Measurements from ENCODE around the gene LYPD4.

The LYPD4 gene

GRCh38 chr19:41872775-41873647, 28.5 kb upstream of the LYPD4 start:
- DNase-seq (ENCODE audit: low read depth, low spot score), result peak; percentile 77

- peak; percentile 15 for DNase-seq (ENCODE audit: low read depth, low spot score)
Observed at GRCh38 chr19:41872384-41872774, 27.9 kb upstream of the LYPD4 start.

- no peak for DNase-seq (ENCODE audit: low read depth, low spot score)
Observed at GRCh38 chr19:41871573-41872383, 27.3 kb upstream of the LYPD4 start.

GRCh38 chr19:41870401-41870873, 26.0 kb upstream of the LYPD4 start:
- peak; percentile 84 for DNase-seq (ENCODE audit: low read depth, low spot score)

GRCh38 chr19:41869374-41869955, 25.0 kb upstream of the LYPD4 start:
- DNase-seq (ENCODE audit: low read depth, low spot score), result no peak

GRCh38 chr19:41868989-41869300, 24.5 kb upstream of the LYPD4 start:
- no peak for DNase-seq (ENCODE audit: low read depth, low spot score)

- no peak for DNase-seq (ENCODE audit: low read depth, low spot score)
Observed at GRCh38 chr19:41868120-41868988, 23.9 kb upstream of the LYPD4 start.

GRCh38 chr19:41866284-41866683, 21.8 kb upstream of the LYPD4 start:
- DNase-seq (ENCODE audit: low read depth, low spot score), result no peak

GRCh38 chr19:41864374-41864773, 19.9 kb upstream of the LYPD4 start:
- no peak for DNase-seq (ENCODE audit: low read depth, low spot score)

- no peak for DNase-seq (ENCODE audit: low read depth, low spot score)
Observed at GRCh38 chr19:41863209-41863931, 18.9 kb upstream of the LYPD4 start.

GRCh38 chr19:41862445-41862986, 18.0 kb upstream of the LYPD4 start:
- DNase-seq (ENCODE audit: low read depth, low spot score), result no peak

GRCh38 chr19:41861846-41862245, 17.4 kb upstream of the LYPD4 start:
- no peak for DNase-seq (ENCODE audit: low read depth, low spot score)

GRCh38 chr19:41861116-41861768, 16.8 kb upstream of the LYPD4 start:
- no peak for DNase-seq (ENCODE audit: low read depth, low spot score)

- peak; percentile 51 for DNase-seq (ENCODE audit: low read depth, low spot score)
Observed at GRCh38 chr19:41860419-41861115, 16.1 kb upstream of the LYPD4 start.

GRCh38 chr19:41859618-41860418, 15.3 kb upstream of the LYPD4 start, which contains the start of gene RPS19:
Gene RPS19 (plus strand): TSS chr19:41860255. CDS start chr19:41860775, 520 bp downstream.
- peak; percentile 99 for DNase-seq (ENCODE audit: low read depth, low spot score)

- DNase-seq (ENCODE audit: low read depth, low spot score), result no peak
Observed at GRCh38 chr19:41859213-41859617, 14.7 kb upstream of the LYPD4 start.

- no peak for DNase-seq (ENCODE audit: low read depth, low spot score)
Observed at GRCh38 chr19:41853768-41854167, 9.3 kb upstream of the LYPD4 start.

- no peak for DNase-seq (ENCODE audit: low read depth, low spot score)
Observed at GRCh38 chr19:41853344-41853743, 8.9 kb upstream of the LYPD4 start.

Data from astrocyte of the hippocampus (primary cell).